ENCODE data around the gene TGM2.

DNA sequence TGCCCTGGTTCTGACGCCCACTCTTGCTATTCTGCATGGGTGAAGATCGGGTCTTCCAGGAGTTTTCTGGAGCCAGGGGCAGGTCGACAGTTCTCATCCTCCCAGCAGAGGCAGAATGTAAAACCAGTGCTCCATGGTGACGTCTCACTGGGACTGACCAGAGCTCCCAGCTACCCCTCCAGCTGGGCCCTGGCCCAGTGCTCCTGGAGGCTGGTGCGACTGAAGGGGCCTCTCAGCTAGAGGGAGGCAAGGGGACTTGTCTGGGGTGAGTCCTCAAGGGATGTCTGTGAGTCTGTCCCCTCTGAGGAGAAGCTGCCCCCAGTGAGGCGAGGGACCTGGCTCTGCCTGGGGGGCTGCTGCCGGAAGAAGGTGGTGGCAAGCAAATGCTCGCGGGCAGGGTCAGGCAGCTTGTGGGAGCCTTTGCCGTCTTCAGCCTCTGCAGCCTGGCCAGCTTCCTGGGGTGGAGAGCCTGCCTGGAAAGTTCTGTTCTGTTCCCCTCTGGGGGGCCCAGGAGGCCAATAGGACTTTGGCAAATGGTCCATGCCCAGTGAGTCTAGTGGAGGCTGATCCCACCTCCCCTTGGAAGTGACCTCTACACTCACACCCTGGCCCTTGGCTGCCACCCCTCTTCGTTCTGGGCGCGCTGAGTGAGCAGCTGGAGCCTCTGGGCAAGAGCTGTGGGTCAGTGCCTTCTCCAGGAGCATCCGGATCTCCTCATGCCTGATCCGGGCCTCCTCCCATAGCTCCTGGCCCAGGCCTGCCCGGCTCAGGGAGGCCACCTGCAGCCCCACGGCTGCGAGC is 47.9 kb upstream of the TGM2 start:
- TF ChIP-seq, protein P1, sequence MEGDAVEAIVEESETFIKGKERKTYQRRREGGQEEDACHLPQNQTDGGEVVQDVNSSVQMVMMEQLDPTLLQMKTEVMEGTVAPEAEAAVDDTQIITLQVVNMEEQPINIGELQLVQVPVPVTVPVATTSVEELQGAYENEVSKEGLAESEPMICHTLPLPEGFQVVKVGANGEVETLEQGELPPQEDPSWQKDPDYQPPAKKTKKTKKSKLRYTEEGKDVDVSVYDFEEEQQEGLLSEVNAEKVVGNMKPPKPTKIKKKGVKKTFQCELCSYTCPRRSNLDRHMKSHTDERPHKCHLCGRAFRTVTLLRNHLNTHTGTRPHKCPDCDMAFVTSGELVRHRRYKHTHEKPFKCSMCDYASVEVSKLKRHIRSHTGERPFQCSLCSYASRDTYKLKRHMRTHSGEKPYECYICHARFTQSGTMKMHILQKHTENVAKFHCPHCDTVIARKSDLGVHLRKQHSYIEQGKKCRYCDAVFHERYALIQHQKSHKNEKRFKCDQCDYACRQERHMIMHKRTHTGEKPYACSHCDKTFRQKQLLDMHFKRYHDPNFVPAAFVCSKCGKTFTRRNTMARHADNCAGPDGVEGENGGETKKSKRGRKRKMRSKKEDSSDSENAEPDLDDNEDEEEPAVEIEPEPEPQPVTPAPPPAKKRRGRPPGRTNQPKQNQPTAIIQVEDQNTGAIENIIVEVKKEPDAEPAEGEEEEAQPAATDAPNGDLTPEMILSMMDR (IDR thresholded peaks at IDR 0.05; ENCODE audit: low read depth, low read length) = no peak
- TF ChIP-seq EZH2phosphoT487 (IDR thresholded peaks at IDR 0.05; ENCODE audit: low read depth) = no peak
